ENCODE results near the gene HSPG2. TPM values are rescaled to one million over a fixed set of nuclear protein-coding genes. Genes with fewer than 3 reads are reported as not detected.
A peak's percentile ranks its signal among the peaks of the same experiment; 100 is the strongest.

The HSPG2 gene
- total and polyA plus RNA-seq, 9 of the 15 experiments (the other 6 are each of a cell fraction or from before 2014, with no cell fraction given) = 0.14 to 160 (median 15.7) TPM

- FAIRE-seq (peak; percentile 58), DNase-seq (ENCODE audit: extremely low read depth in 1 of 4, low spot score in 3 of 4) (peak in 1 of 4 experiments; percentile 77), ATAC-seq (peak; percentile 25)
- Histone ChIP-seq H3K4me1 (replicated peaks in 1 of 2; ENCODE audit: control insufficient read depth in 2 of 2, insufficient read depth in 2 of 2, low read length in 2 of 2) (peaks cover 64 to 74% of the 10 kb centered on the region in 2 experiments), H3K27me3 (ENCODE audit: control insufficient read depth in 2 of 2, insufficient read depth in 2 of 2, low read length in 2 of 2) (no peaks in the 10 kb centered on the region), H3K4me3 (peak overlapping the region; percentile 1; the same call in 1 of the 2 replicates), H3K4me2 (ENCODE audit: insufficient read depth, low read length) (peak overlapping the region; percentile 65), H4K20me1 (replicated peaks; ENCODE audit: control insufficient read depth, insufficient read depth, low read length) (peaks cover 8% of the 10 kb centered on the region; the same call in 1 of the 2 replicates), H3K9me3 (replicated peaks; ENCODE audit: control insufficient read depth, insufficient read depth, low read depth, low read length) (no peaks in the 10 kb centered on the region), H3K27ac (ENCODE audit: extremely low read depth, low read depth, low read length) (peak overlapping the region; percentile 45), H3K9ac (ENCODE audit: insufficient read depth in 1 of 2, low read depth in 2 of 2, low read length in 2 of 2) (peak overlapping the region; percentile 32 to 77; a peak in 3 of 4 replicates), H3K36me3 (ENCODE audit: control insufficient read depth, insufficient read depth, low read length) (peaks cover 47% of the 10 kb centered on the region), H3K9me1 (ENCODE audit: control insufficient read depth, insufficient read depth, low read length) (no peaks in the 10 kb centered on the region), H2AFZ (ENCODE audit: low read depth, low read length) (no peak overlapping the region), H3K79me2 (ENCODE audit: control insufficient read depth, insufficient read depth, low read length) (peaks cover 80% of the 10 kb centered on the region)
- intact Hi-C loops (cut with micrococcal nuclease) = no loop called here
- in situ Hi-C loops (cut with MboI) = no loop called here
- ChIA-PET CTCF (ENCODE audit: low intra/inter-chr PET ratio) (no interaction called here), POLR2A (interaction anchor here (0.6 to 3.5 kb wide), 8 partner anchors 10 to 600 kb away, joined by 3 to 27 read pairs (median 4); no protein-coding TSS in a partner anchor)
- no TSS peak for BruUV-seq (replicated peaks)
- WGBS (ENCODE audit: insufficient coverage, low coverage, missing lambda C conversion rate) = 39% methylated on average over 19 of the region's 19 CpGs
- TF ChIP-seq HDAC1 (IDR thresholded peaks at IDR 0.05) (0 out of 4 replicates have a peak, but pooled peaks of 1 of the 2 experiments have one; percentile 24), TCF3 (CRISPR knock-in tag; IDR thresholded peaks at IDR 0.05) (no peak), KLF10 (CRISPR knock-in tag; IDR thresholded peaks at IDR 0.05) (no peak), WHSC1 (IDR thresholded peaks at IDR 0.05; ENCODE audit: low read length) (peak; percentile 49), EGR1 (conservative IDR thresholded peaks at IDR 0.05) (peak; percentile 66), DPF2 (IDR thresholded peaks at IDR 0.05) (0 out of 2 replicates have a peak, but pooled peaks have one; percentile 47), CTBP1 (IDR thresholded peaks at IDR 0.05; ENCODE audit: borderline replicate concordance) (peak; percentile 35; the same call in 1 of the 2 replicates), RNF2 (IDR thresholded peaks at IDR 0.05) (peak; percentile 25; the same call in 1 of the 2 replicates), TBL1XR1 (IDR thresholded peaks at IDR 0.05; ENCODE audit: low read length in 2 of 2) (0 out of 4 replicates have a peak, but pooled peaks of 1 of the 2 experiments have one; percentile 23), POLR2G (IDR thresholded peaks at IDR 0.05; ENCODE audit: low read depth, low read length) (peak; percentile 45; the same call in 1 of the 2 replicates), IRF1 (CRISPR knock-in tag; IDR thresholded peaks at IDR 0.05; ENCODE audit: borderline replicate concordance) (no peak), TEAD4 (IDR thresholded peaks at IDR 0.05; ENCODE audit: low read length) (peak; percentile 12; the same call in 1 of the 2 replicates), TEAD4 (CRISPR knock-in tag; IDR thresholded peaks at IDR 0.05; ENCODE audit: borderline replicate concordance) (no peak), FIP1L1 (IDR thresholded peaks at IDR 0.05; ENCODE audit: low read depth, low read length, poor library complexity, severe bottlenecking) (no peak), TBP (optimal IDR thresholded peaks at IDR 0.05; ENCODE audit: low read depth, low read length) (no peak)
- TF ChIP-seq, protein P1, sequence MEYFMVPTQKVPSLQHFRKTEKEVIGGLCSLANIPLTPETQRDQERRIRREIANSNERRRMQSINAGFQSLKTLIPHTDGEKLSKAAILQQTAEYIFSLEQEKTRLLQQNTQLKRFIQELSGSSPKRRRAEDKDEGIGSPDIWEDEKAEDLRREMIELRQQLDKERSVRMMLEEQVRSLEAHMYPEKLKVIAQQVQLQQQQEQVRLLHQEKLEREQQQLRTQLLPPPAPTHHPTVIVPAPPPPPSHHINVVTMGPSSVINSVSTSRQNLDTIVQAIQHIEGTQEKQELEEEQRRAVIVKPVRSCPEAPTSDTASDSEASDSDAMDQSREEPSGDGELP (CRISPR knock-in tag; IDR thresholded peaks at IDR 0.05; ENCODE audit: borderline replicate concordance) = peak; percentile 93
- TF ChIP-seq, protein P2, sequence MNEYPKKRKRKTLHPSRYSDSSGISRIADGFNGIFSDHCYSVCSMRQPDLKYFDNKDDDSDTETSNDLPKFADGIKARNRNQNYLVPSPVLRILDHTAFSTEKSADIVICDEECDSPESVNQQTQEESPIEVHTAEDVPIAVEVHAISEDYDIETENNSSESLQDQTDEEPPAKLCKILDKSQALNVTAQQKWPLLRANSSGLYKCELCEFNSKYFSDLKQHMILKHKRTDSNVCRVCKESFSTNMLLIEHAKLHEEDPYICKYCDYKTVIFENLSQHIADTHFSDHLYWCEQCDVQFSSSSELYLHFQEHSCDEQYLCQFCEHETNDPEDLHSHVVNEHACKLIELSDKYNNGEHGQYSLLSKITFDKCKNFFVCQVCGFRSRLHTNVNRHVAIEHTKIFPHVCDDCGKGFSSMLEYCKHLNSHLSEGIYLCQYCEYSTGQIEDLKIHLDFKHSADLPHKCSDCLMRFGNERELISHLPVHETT (CRISPR knock-in tag; conservative IDR thresholded peaks at IDR 0.05 in 1 of 2, IDR thresholded peaks at IDR 0.05 in 1 of 2) = no peak
- TF ChIP-seq, protein P3, sequence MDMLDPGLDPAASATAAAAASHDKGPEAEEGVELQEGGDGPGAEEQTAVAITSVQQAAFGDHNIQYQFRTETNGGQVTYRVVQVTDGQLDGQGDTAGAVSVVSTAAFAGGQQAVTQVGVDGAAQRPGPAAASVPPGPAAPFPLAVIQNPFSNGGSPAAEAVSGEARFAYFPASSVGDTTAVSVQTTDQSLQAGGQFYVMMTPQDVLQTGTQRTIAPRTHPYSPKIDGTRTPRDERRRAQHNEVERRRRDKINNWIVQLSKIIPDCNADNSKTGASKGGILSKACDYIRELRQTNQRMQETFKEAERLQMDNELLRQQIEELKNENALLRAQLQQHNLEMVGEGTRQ (CRISPR knock-in tag; IDR thresholded peaks at IDR 0.05) = peak; percentile 54
Observed at GRCh38 chr1:21933397-21934248, 3.5 kb downstream of the HSPG2 start.
